Measurements from ENCODE around the gene CENPE. TPM values are rescaled to one million over a fixed set of nuclear protein-coding genes. Genes with fewer than 3 reads are reported as not detected.

Gene CENPE
- total RNA-seq, 1 donor, result 13.0 TPM

GRCh38 chr4:103136671-103137445 is 61.3 kb downstream of the CENPE start:
- Histone ChIP-seq H3K36me3 (ENCODE audit: insufficient read depth, low read length) (peaks cover 25% of the 10 kb centered on the region), H3K4me1 (ENCODE audit: insufficient read depth, low read length) (peaks cover 3% of the 10 kb centered on the region), H4K20me1 (ENCODE audit: insufficient read depth, low read length) (no peaks in the 10 kb centered on the region), H3K9me3 (ENCODE audit: low read depth, low read length) (no peaks in the 10 kb centered on the region), H3K27ac (ENCODE audit: low read depth, low read length) (peak overlapping the region; percentile 16), H3K27me3 (ENCODE audit: insufficient read depth, low read length) (no peaks in the 10 kb centered on the region), H3K79me2 (ENCODE audit: insufficient read depth, low read length) (no peaks in the 10 kb centered on the region), H3K4me3 (ENCODE audit: insufficient read depth, low read length) (no peak overlapping the region), H2AFZ (ENCODE audit: low read length) (peak overlapping the region; percentile 12), H3K4me2 (ENCODE audit: insufficient read depth, low read length) (no peak overlapping the region)
- DNase-seq (ENCODE audit: insufficient read length, low spot score, missing footprints), result no peak
- no peak for TF ChIP-seq CTCF (IDR thresholded peaks at IDR 0.05; ENCODE audit: extremely low read depth, low read depth, low read length)

GRCh38 chr4:103129174-103129573 is 69.0 kb downstream of the CENPE start:
- DNase-seq (ENCODE audit: insufficient read length, low spot score, missing footprints), result no peak
- no peak overlapping the region for H3K4me2 ChIP-seq (ENCODE audit: insufficient read depth, low read length)
- H4K20me1 ChIP-seq (ENCODE audit: insufficient read depth, low read length), result no peaks in the 10 kb centered on the region
- TF ChIP-seq CTCF (IDR thresholded peaks at IDR 0.05; ENCODE audit: extremely low read depth, low read depth, low read length), result no peak
- H3K27me3 ChIP-seq (ENCODE audit: insufficient read depth, low read length), result no peaks in the 10 kb centered on the region
- no peak overlapping the region for H2AFZ ChIP-seq (ENCODE audit: low read length)
- no peaks in the 10 kb centered on the region for H3K79me2 ChIP-seq (ENCODE audit: insufficient read depth, low read length)
- no peak overlapping the region for H3K4me3 ChIP-seq (ENCODE audit: insufficient read depth, low read length)
- peaks cover 6% of the 10 kb centered on the region for H3K36me3 ChIP-seq (ENCODE audit: insufficient read depth, low read length)
- H3K9me3 ChIP-seq (ENCODE audit: low read depth, low read length), result no peaks in the 10 kb centered on the region
- no peak overlapping the region for H3K27ac ChIP-seq (ENCODE audit: low read depth, low read length)
- H3K4me1 ChIP-seq (ENCODE audit: insufficient read depth, low read length), result no peaks in the 10 kb centered on the region

- Histone ChIP-seq H3K36me3 (ENCODE audit: insufficient read depth, low read length) (peaks cover 6% of the 10 kb centered on the region), H3K9me3 (ENCODE audit: low read depth, low read length) (no peaks in the 10 kb centered on the region), H4K20me1 (ENCODE audit: insufficient read depth, low read length) (no peaks in the 10 kb centered on the region), H3K4me3 (ENCODE audit: insufficient read depth, low read length) (no peak overlapping the region), H3K27me3 (ENCODE audit: insufficient read depth, low read length) (no peaks in the 10 kb centered on the region), H2AFZ (ENCODE audit: low read length) (peak overlapping the region; percentile 66), H3K27ac (ENCODE audit: low read depth, low read length) (no peak overlapping the region), H3K4me1 (ENCODE audit: insufficient read depth, low read length) (no peaks in the 10 kb centered on the region), H3K4me2 (ENCODE audit: insufficient read depth, low read length) (no peak overlapping the region), H3K79me2 (ENCODE audit: insufficient read depth, low read length) (no peaks in the 10 kb centered on the region)
- TF ChIP-seq CTCF (IDR thresholded peaks at IDR 0.05; ENCODE audit: extremely low read depth, low read depth, low read length), result no peak
- DNase-seq (ENCODE audit: insufficient read length, low spot score, missing footprints), result no peak
Measured at GRCh38 chr4:103126126-103126525, 72.0 kb downstream of the CENPE start.

- Histone ChIP-seq H4K20me1 (ENCODE audit: insufficient read depth, low read length) (no peaks in the 10 kb centered on the region), H2AFZ (ENCODE audit: low read length) (peak overlapping the region; percentile 12), H3K27me3 (ENCODE audit: insufficient read depth, low read length) (no peaks in the 10 kb centered on the region), H3K4me1 (ENCODE audit: insufficient read depth, low read length) (no peaks in the 10 kb centered on the region), H3K79me2 (ENCODE audit: insufficient read depth, low read length) (no peaks in the 10 kb centered on the region), H3K27ac (ENCODE audit: low read depth, low read length) (no peak overlapping the region), H3K36me3 (ENCODE audit: insufficient read depth, low read length) (no peaks in the 10 kb centered on the region), H3K4me2 (ENCODE audit: insufficient read depth, low read length) (no peak overlapping the region), H3K9me3 (ENCODE audit: low read depth, low read length) (no peaks in the 10 kb centered on the region), H3K4me3 (ENCODE audit: insufficient read depth, low read length) (no peak overlapping the region)
- no peak for DNase-seq (ENCODE audit: insufficient read length, low spot score, missing footprints)
- TF ChIP-seq CTCF (IDR thresholded peaks at IDR 0.05; ENCODE audit: extremely low read depth, low read depth, low read length), result no peak
Measured at GRCh38 chr4:103123114-103123513, 75.0 kb downstream of the CENPE start.
